ENCODE data around the gene KIF3B.

Gene KIF3B

DNA sequence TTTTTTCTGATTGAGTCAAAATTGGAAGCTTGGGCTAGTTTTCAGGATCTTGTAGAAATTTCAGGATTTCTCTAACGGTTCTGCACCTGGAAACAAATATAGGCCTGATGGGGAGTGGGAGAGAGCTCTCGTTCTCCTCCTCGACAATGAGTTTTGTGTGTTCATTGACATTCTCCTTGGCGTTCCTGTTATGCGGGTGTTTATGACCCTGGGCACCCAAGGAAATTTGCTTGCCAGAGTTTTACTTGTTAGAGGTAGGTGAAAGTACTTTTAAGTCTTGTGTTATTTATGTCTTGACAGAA is 82.8 kb downstream of the KIF3B start:
- TF ChIP-seq, protein P1, sequence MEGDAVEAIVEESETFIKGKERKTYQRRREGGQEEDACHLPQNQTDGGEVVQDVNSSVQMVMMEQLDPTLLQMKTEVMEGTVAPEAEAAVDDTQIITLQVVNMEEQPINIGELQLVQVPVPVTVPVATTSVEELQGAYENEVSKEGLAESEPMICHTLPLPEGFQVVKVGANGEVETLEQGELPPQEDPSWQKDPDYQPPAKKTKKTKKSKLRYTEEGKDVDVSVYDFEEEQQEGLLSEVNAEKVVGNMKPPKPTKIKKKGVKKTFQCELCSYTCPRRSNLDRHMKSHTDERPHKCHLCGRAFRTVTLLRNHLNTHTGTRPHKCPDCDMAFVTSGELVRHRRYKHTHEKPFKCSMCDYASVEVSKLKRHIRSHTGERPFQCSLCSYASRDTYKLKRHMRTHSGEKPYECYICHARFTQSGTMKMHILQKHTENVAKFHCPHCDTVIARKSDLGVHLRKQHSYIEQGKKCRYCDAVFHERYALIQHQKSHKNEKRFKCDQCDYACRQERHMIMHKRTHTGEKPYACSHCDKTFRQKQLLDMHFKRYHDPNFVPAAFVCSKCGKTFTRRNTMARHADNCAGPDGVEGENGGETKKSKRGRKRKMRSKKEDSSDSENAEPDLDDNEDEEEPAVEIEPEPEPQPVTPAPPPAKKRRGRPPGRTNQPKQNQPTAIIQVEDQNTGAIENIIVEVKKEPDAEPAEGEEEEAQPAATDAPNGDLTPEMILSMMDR (IDR thresholded peaks at IDR 0.05): no peak

GRCh38 chr20:32362901-32363364 is 85.5 kb downstream of the KIF3B start:
- TF ChIP-seq, protein P1 (IDR thresholded peaks at IDR 0.05): no peak

GRCh38 chr20:32363492-32363891 is 86.0 kb downstream of the KIF3B start:
- TF ChIP-seq, protein P1 (IDR thresholded peaks at IDR 0.05): no peak

GRCh38 chr20:32364554-32365208 is 87.2 kb downstream of the KIF3B start:
- TF ChIP-seq, protein P1 (IDR thresholded peaks at IDR 0.05): no peak

GRCh38 chr20:32365564-32365963 is 88.1 kb downstream of the KIF3B start:
- TF ChIP-seq, protein P1 (IDR thresholded peaks at IDR 0.05): no peak

GRCh38 chr20:32366380-32366779 is 88.9 kb downstream of the KIF3B start:
- TF ChIP-seq, protein P1 (IDR thresholded peaks at IDR 0.05): no peak

- TF ChIP-seq, protein P1 (IDR thresholded peaks at IDR 0.05): no peak
These were observed 90.9 kb downstream of the KIF3B start for GRCh38 chr20:32368323-32368722.

GRCh38 chr20:32368925-32369324 is 91.5 kb downstream of the KIF3B start:
- TF ChIP-seq, protein P1 (IDR thresholded peaks at IDR 0.05): no peak
